Kidney (tissue), 14 donors: ENCODE results near the gene FHOD3. TPM values are rescaled to one million over a fixed set of nuclear protein-coding genes. Genes with fewer than 3 reads are reported as not detected.

Experiments
- DNase-seq, 5 donors: peaks; one replicate each; pipeline ENCODE4 v3.0.0-alpha.2; 2013 to 2020
- FAIRE-seq: peaks from 2 replicates; lab custom pipeline; 2012; peaks lifted over from hg19 to GRCh38; lab: Jason Lieb, UNC
- H3K27ac ChIP-seq, 2 donors: one replicate each; pipeline ENCODE4 v1.7.0; 2013; ENCODE audit warnings: low read depth in 2 of 2, low read length in 2 of 2, inconsistent platforms in 1 of 2
- H3K27me3 ChIP-seq: one replicate; pipeline ENCODE4 v1.7.1; 2013; ENCODE audit warnings: low read length, inconsistent platforms; ENCODE audit not compliant: control insufficient read depth, insufficient read depth
- H3K36me3 ChIP-seq, 3 donors: one replicate each; pipeline versions ENCODE4 v1.7.0 to v1.7.1; 2013; ENCODE audit warnings: low read length in 3 of 3, control low read depth in 1 of 3, inconsistent platforms in 1 of 3; ENCODE audit not compliant: insufficient read depth in 3 of 3, control insufficient read depth in 2 of 3
- H3K4me1 ChIP-seq, 3 donors: one replicate each; pipeline versions ENCODE4 v1.7.0 to v1.7.1; 2013; ENCODE audit warnings: low read length in 3 of 3, inconsistent platforms in 1 of 3, low read depth in 1 of 3; ENCODE audit not compliant: control insufficient read depth in 2 of 3, insufficient read depth in 2 of 3
- H3K4me3 ChIP-seq, 3 donors: one replicate each; pipeline versions ENCODE4 v1.7.0 to v1.8.1; 2013; ENCODE audit warnings: low read length in 3 of 3, control low read depth in 1 of 3, inconsistent platforms in 1 of 3
- H3K9ac ChIP-seq, 3 donors: one replicate each; pipeline versions ENCODE4 v1.7.0 to v1.7.1; 2013; ENCODE audit warnings: low read length in 3 of 3, control low read depth in 1 of 3, inconsistent platforms in 1 of 3
- H3K9me3 ChIP-seq, 3 donors: one replicate each; pipeline versions ENCODE4 v1.7.0 to v1.7.1; 2013; ENCODE audit warnings: low read length in 3 of 3, control low read depth in 1 of 3, inconsistent platforms in 1 of 3; ENCODE audit not compliant: control insufficient read depth in 2 of 3, insufficient read depth in 1 of 3
- intact Hi-C: fragments of 100-400 bp; cut with DNase I; formaldehyde crosslinking; loops from one replicate; pipeline ENCODE4 v1.11.1; 2022
- polyA plus RNA-seq: library from polyadenylated mRNA; stranded (reverse); fragments of 350-450 nt; fragmentation: Illumina TruSeq; extraction: RNeasy Lipid Tissue Mini Kit (QIAGEN cat#74804); gene quantifications from one replicate; pipeline ENCODE4 v1.2.3, GENCODE V29; 2014; ENCODE audit warnings: low read depth, low replicate concordance; ENCODE audit not compliant: insufficient read depth
- total RNA-seq: library from RNA; stranded (reverse); fragmentation: NEBNext Ultra II Directional; extraction: Animal tissue kit (Norgen Biotek cat#: 25700); gene quantifications from one replicate; pipeline ENCODE4 v1.2.1, GENCODE V29; 2021
- TF ChIP-seq, protein P1 (sequence below): IDR thresholded peaks from 3 replicates; pipeline ENCODE4 v1.5.1; 2012; ENCODE audit warnings: mild to moderate bottlenecking, moderate library complexity, borderline replicate concordance; ENCODE audit not compliant: insufficient read depth; ENCODE audit errors: extremely low read depth
- donor health status: control.
- donor health status: control.
- donor health status: control.
- donor health status: control.
- donor health status: control.
- donor health status: DM: yes; HTN: yes; CAD: no.
- donor health status: Normal renal cell carcinoma (clear cell type).

The FHOD3 gene
- total and polyA plus RNA-seq, 2 donors from 2014 or later, result 21.5 to 28.0 TPM

DNA sequence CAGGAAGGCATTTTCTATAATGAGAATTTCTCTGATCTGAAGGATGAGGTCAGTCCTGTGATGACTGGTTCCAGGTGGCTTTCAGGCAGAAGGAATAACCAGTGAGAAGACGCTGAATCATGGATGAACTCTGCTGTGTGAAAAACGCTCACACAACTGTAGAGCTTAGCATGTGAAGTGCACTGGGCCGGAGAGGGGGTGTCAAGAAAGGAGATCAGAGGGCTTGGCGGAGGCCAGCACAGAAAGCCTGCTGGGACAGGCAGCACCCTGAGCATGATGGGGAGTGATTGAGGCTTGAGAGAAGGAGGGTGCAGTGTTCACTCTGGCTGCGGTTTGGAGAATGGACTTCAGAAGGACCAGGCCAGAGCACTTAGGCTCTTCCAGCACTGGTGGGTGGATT lies 294.8 kb downstream of the FHOD3 start:
- no peak overlapping the region for H3K9ac ChIP-seq
- no peak for DNase-seq
- no peaks in the 10 kb centered on the region for H3K27me3 ChIP-seq
- no peaks in the 10 kb centered on the region for H3K36me3 ChIP-seq
- H3K9me3 ChIP-seq, result no peaks in the 10 kb centered on the region
- H3K4me3 ChIP-seq, result no peak overlapping the region
- intact Hi-C loops, result no loop called here
- H3K27ac ChIP-seq, result no peak overlapping the region
- H3K4me1 ChIP-seq, result peaks cover 0 to 2% (median 0%) of the 10 kb centered on the region in 3 donors
- TF ChIP-seq, protein P1, sequence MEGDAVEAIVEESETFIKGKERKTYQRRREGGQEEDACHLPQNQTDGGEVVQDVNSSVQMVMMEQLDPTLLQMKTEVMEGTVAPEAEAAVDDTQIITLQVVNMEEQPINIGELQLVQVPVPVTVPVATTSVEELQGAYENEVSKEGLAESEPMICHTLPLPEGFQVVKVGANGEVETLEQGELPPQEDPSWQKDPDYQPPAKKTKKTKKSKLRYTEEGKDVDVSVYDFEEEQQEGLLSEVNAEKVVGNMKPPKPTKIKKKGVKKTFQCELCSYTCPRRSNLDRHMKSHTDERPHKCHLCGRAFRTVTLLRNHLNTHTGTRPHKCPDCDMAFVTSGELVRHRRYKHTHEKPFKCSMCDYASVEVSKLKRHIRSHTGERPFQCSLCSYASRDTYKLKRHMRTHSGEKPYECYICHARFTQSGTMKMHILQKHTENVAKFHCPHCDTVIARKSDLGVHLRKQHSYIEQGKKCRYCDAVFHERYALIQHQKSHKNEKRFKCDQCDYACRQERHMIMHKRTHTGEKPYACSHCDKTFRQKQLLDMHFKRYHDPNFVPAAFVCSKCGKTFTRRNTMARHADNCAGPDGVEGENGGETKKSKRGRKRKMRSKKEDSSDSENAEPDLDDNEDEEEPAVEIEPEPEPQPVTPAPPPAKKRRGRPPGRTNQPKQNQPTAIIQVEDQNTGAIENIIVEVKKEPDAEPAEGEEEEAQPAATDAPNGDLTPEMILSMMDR, result no peak
- no peak for FAIRE-seq

DNA sequence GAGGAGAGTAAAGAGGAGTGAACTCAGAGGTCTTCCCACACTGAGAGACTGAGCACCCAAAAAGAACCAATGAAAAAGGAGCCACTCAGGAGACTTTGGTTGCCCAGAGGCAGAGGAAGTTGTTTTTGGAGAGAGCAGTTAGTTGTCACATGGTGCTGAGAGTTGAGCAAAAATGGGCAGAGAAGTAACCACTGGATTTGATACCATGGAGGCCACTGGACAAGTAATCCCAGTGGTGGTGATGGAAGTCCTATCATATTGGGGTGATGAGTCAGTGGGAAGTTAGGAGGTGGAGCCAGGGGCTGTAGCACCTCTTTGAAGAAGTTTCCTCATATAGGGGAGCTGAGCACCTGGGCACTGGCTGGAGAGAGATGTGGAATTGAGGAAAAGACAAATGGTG lies 295.5 kb downstream of the FHOD3 start:
- DNase-seq, result no peak
- Histone ChIP-seq H3K9me3 (no peaks in the 10 kb centered on the region), H3K27me3 (no peaks in the 10 kb centered on the region), H3K4me3 (no peak overlapping the region), H3K4me1 (peaks cover 0 to 2% (median 0%) of the 10 kb centered on the region in 3 donors), H3K36me3 (no peaks in the 10 kb centered on the region), H3K27ac (no peak overlapping the region), H3K9ac (no peak overlapping the region)
- FAIRE-seq, result no peak
- intact Hi-C loops, result no loop called here
- TF ChIP-seq, protein P1, result no peak

DNA sequence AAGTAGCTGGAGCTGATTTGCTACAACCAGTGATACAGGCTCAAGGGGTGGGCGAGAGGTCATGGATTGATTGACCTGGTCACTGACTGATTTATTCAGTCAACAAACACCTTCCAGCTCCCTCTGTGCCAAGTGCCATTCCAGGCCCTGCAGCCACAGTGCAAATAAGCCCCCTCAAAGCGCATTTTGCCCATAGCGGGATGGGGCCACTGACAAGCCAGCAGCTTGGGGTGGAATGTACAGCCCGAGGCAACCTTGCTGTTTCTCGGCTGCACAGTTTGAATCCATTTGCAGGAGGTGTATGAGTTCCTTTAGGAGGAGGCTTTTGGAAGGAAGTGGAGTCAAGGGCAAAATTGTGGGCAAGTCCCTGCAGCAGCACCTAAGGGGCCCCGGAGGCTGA lies 296.1 kb downstream of the FHOD3 start:
- Histone ChIP-seq H3K4me3 (no peak overlapping the region), H3K36me3 (no peaks in the 10 kb centered on the region), H3K27ac (no peak overlapping the region), H3K27me3 (no peaks in the 10 kb centered on the region), H3K4me1 (peaks cover 0 to 2% (median 0%) of the 10 kb centered on the region in 3 donors), H3K9me3 (no peaks in the 10 kb centered on the region), H3K9ac (no peak overlapping the region)
- no peak for FAIRE-seq
- DNase-seq, result no peak
- intact Hi-C loops, result no loop called here
- TF ChIP-seq, protein P1, result no peak

DNA sequence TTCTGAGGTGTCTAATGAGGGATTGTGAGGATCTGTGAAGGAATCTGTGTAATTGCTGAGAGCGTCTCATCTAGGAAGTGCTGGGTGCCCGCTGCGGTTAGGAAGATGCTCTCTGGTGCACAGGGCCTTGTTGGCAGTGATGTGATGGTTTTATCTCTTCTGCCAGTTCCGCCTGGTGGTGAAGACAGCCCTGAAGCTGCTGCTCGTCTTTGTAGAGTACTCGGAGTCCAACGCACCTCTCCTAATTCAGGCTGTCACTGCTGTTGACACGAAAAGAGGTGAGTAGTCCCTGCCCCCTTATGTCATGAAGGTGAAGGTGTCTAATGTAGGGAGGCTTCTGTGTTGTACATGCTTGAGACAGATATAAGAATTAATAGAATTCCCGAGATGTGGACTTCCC lies 297.1 kb downstream of the FHOD3 start:
- Histone ChIP-seq H3K36me3 (no peaks in the 10 kb centered on the region), H3K9me3 (no peaks in the 10 kb centered on the region), H3K27me3 (no peaks in the 10 kb centered on the region), H3K4me1 (peaks cover 0 to 2% (median 0%) of the 10 kb centered on the region in 3 donors), H3K4me3 (no peak overlapping the region), H3K27ac (no peak overlapping the region), H3K9ac (no peak overlapping the region)
- intact Hi-C loops, result no loop called here
- DNase-seq (no peak), FAIRE-seq (no peak)
- TF ChIP-seq, protein P1, result no peak
